HCT116 (cell line): ENCODE results near the gene LPCAT2. TPM values are rescaled to one million over a fixed set of nuclear protein-coding genes. Genes with fewer than 3 reads are reported as not detected.

Experiments used
- ATAC-seq: fragments of 200-7000 bp; cut with Tn5 transposase; 2 replicates; pipeline ENCODE4 v1.9.1; 2020; ENCODE audit warnings: mild to moderate bottlenecking, moderate library complexity
- BruUV-seq: library from RNA; stranded (reverse); fragments of 400-500 nt; replicated peaks from 2 replicates; lab custom pipeline; 2021; lab: Mats Ljungman, UMichigan
- CTCF ChIA-PET: fragments of 300-600 bp; sonication (Branson Sonifier 250); formaldehyde crosslinking; loops from one replicate; lab custom pipeline; 2021; ENCODE audit warnings: antibody characterized with exemption; lab: Charles Lee
- POLR2A ChIA-PET: fragments of 300-600, 350-600 bp; sonication (Branson Sonifier 250); formaldehyde crosslinking; loops from one replicate; lab custom pipeline; 2021; ENCODE audit warnings: antibody characterized with exemption; lab: Charles Lee
- RAD21 ChIA-PET, 2 experiments: fragments of 300-600 bp; sonication (Branson Sonifier 250); formaldehyde crosslinking; loops; one replicate each; lab custom pipeline; 2023; ENCODE audit warnings: low total read pairs in 2 of 2; ENCODE audit not compliant: uncharacterized antibody in 2 of 2, unreplicated experiment in 2 of 2, low non-redundant PET in 1 of 2; lab: Charles Lee
- DNase-seq: peaks from one replicate; pipeline ENCODE4 v3.0.0-alpha.2; 2010; ENCODE audit warnings: low read depth, low spot score
- H2AFZ ChIP-seq: fragments of 200-600 bp; shearing (Covaris generic), sonication (generic); 2 replicates; pipeline ENCODE4 v1.6.1; 2017; ENCODE audit warnings: low read depth, mixed run types, mixed read lengths, antibody characterized with exemption, low read length; ENCODE audit not compliant: poor library complexity, severe bottlenecking
- H3K27ac ChIP-seq: 2 replicates; pipeline ENCODE4 v1.5.1; 2012; ENCODE audit warnings: low read depth, low read length
- H3K27me3 ChIP-seq: fragments of 200-600 bp; sonication (generic); 2 replicates; pipeline ENCODE4 v1.6.1; 2016; ENCODE audit warnings: mixed run types, low read length, mixed read lengths; ENCODE audit not compliant: insufficient read depth
- H3K36me3 ChIP-seq, 2 experiments: fragments of 200-500 bp in 1 of 2; fragments of 200-600 bp in 1 of 2; sonication (Bioruptor generic) in 1 of 2; sonication (generic) in 1 of 2; 2 replicates each; pipeline versions ENCODE4 v1.5.1 to v1.6.1; 2014 to 2016; ENCODE audit warnings: low read length in 2 of 2, inconsistent platforms in 1 of 2, mixed read lengths in 1 of 2, mixed run types in 1 of 2; ENCODE audit not compliant: insufficient read depth in 2 of 2, control insufficient read depth in 1 of 2
- H3K4me1 ChIP-seq, 2 experiments: fragments of 200-600 bp in 1 of 2; sonication (generic) in 1 of 2; 2 replicates each; pipeline versions ENCODE4 v1.5.1 to v1.6.1; 2012 to 2017; ENCODE audit warnings: low read length in 2 of 2, inconsistent platforms in 1 of 2, mild to moderate bottlenecking in 1 of 2, mixed read lengths in 1 of 2, mixed run types in 1 of 2, moderate library complexity in 1 of 2; ENCODE audit not compliant: insufficient read depth in 2 of 2, control insufficient read depth in 1 of 2
- H3K4me2 ChIP-seq: fragments of 200-600 bp; sonication (generic); 2 replicates; pipeline ENCODE4 v1.6.1; 2017; ENCODE audit warnings: mixed run types, low read length, mixed read lengths
- H3K4me3 ChIP-seq, 2 experiments: fragments of 200-600 bp in 1 of 2; sonication (generic) in 1 of 2; replicated peaks in 1 of 2; 2 replicates each; pipeline ENCODE4 v1.5.1; 2011 to 2016; ENCODE audit warnings: low read length in 2 of 2, control low read depth in 1 of 2, low read depth in 1 of 2, mild to moderate bottlenecking in 1 of 2, mixed read lengths in 1 of 2, mixed run types in 1 of 2
- H3K79me2 ChIP-seq: fragments of 200-600 bp; sonication (generic); 2 replicates; pipeline ENCODE4 v1.6.1; 2017; ENCODE audit warnings: mild to moderate bottlenecking, mixed run types, low read length, moderate library complexity, mixed read lengths; ENCODE audit not compliant: insufficient read depth
- H3K9ac ChIP-seq: fragments of 200-600 bp; sonication (generic); 2 replicates; pipeline ENCODE4 v1.6.1; 2016; ENCODE audit warnings: low read length, mixed read lengths
- H3K9me2 ChIP-seq: fragments of 200-600 bp; sonication (generic), shearing (Covaris generic); 2 replicates; pipeline ENCODE4 v1.6.1; 2017; ENCODE audit warnings: mixed run types, mild to moderate bottlenecking, moderate library complexity; ENCODE audit not compliant: insufficient read depth
- H3K9me3 ChIP-seq, 2 experiments: fragments of 200-500 bp in 1 of 2; fragments of 200-600 bp in 1 of 2; sonication (Bioruptor generic) in 1 of 2; sonication (generic) in 1 of 2; 2 replicates each; pipeline ENCODE4 v1.6.1; 2014 to 2017; ENCODE audit warnings: low read length in 2 of 2, mixed read lengths in 2 of 2, inconsistent platforms in 1 of 2, low read depth in 1 of 2, mild to moderate bottlenecking in 1 of 2, mixed run types in 1 of 2, moderate library complexity in 1 of 2; ENCODE audit not compliant: control insufficient read depth in 1 of 2, insufficient read depth in 1 of 2
- H4K20me1 ChIP-seq: fragments of 200-600 bp; sonication (generic), shearing (Covaris generic); 2 replicates; pipeline ENCODE4 v1.6.1; 2017; ENCODE audit warnings: mixed run types, mild to moderate bottlenecking, moderate library complexity; ENCODE audit not compliant: insufficient read depth
- ATF3 ChIP-seq: IDR thresholded peaks from 2 replicates; pipeline ENCODE4 v1.6.1; 2012
- CEBPB ChIP-seq: IDR thresholded peaks from 2 replicates; pipeline ENCODE4 v1.6.1; 2012; ENCODE audit warnings: low read depth
- EZH2 ChIP-seq: fragments of 200-600 bp; sonication (generic); IDR thresholded peaks from 2 replicates; pipeline ENCODE4 v1.6.1; 2017; ENCODE audit warnings: antibody characterized with exemption, mixed run types
- EZH2phosphoT487 ChIP-seq: fragments of 200-600 bp; IDR thresholded peaks from 2 replicates; pipeline ENCODE4 v1.6.1; 2018; ENCODE audit warnings: antibody characterized with exemption, borderline replicate concordance
- POLR2A ChIP-seq: IDR thresholded peaks from 2 replicates; pipeline ENCODE4 v1.7.0; 2011; ENCODE audit warnings: borderline replicate concordance; ENCODE audit not compliant: insufficient read depth, insufficient read length; ENCODE audit errors: extremely low read depth
- RAD21 ChIP-seq: IDR thresholded peaks from 2 replicates; pipeline ENCODE4 v1.6.1; 2012; ENCODE audit warnings: low read depth, mild to moderate bottlenecking
- SP1 ChIP-seq: IDR thresholded peaks from 2 replicates; pipeline ENCODE4 v1.6.1; 2012; ENCODE audit warnings: low read depth
- SRF ChIP-seq: IDR thresholded peaks from 2 replicates; pipeline ENCODE4 v1.6.1; 2012; ENCODE audit warnings: low read depth
- TCF7L2 ChIP-seq: IDR thresholded peaks from 2 replicates; pipeline ENCODE4 v1.7.0; 2011; ENCODE audit warnings: borderline replicate concordance, inconsistent platforms; ENCODE audit not compliant: insufficient read depth, insufficient read length; ENCODE audit errors: extremely low read depth
- YY1 ChIP-seq: IDR thresholded peaks from 2 replicates; pipeline ENCODE4 v1.6.1; 2011; ENCODE audit warnings: low read length, low read depth, moderate library complexity, mild to moderate bottlenecking; ENCODE audit not compliant: insufficient replicate concordance; ENCODE audit errors: extremely low read depth
- ZBTB33 ChIP-seq: IDR thresholded peaks from 2 replicates; pipeline ENCODE4 v1.6.1; 2011; ENCODE audit warnings: mild to moderate bottlenecking, low read length, moderate library complexity; ENCODE audit not compliant: insufficient replicate concordance; ENCODE audit errors: extremely low read depth
- ZFX ChIP-seq: fragments of 450-650 bp; IDR thresholded peaks from 2 replicates; pipeline ENCODE4 v1.6.1; 2017
- ZNF274 ChIP-seq: fragments of 200-500 bp; sonication (Bioruptor generic); IDR thresholded peaks from 2 replicates; pipeline ENCODE4 v1.6.1; 2014; ENCODE audit warnings: mild to moderate bottlenecking, low read depth, low read length, inconsistent platforms
- intact Hi-C: fragments of 100-400 bp; cut with micrococcal nuclease; formaldehyde crosslinking; loops from 2 replicates; pipeline ENCODE4 v1.10.0; 2022
- total RNA-seq: library from RNA; stranded (reverse); gene quantifications from one replicate; pipeline ENCODE4 v1.2.1, GENCODE V29; 2021; ENCODE audit not compliant: unreplicated experiment

The LPCAT2 gene
- total RNA-seq, 1 experiment from 2014 or later = 13.1 TPM

GRCh38 chr16:55478827-55479429, 29.9 kb upstream of the LPCAT2 start, which contains the start of gene MMP2:
MMP2 (plus strand) TSS chr16:55479198; CDS start chr16:55479480, 282 bp downstream.
- Histone ChIP-seq H3K27me3 (no peaks in the 10 kb centered on the region), H3K9ac (no peak within 1 kb of the TSS), H4K20me1 (no peaks in the 10 kb centered on the region), H3K9me3 (no peaks in the 10 kb centered on the region), H3K27ac (no peak within 1 kb of the TSS), H3K4me1 (no peaks in the 10 kb centered on the region), H3K4me2 (no peak within 1 kb of the TSS), H3K9me2 (no peaks in the 10 kb centered on the region), H2AFZ (no peak within 1 kb of the TSS), H3K79me2 (no peaks in the 10 kb centered on the region), H3K36me3 (no peaks in the 10 kb centered on the region), H3K4me3 (no peak within 1 kb of the TSS)
- no peak for TF ChIP-seq EZH2phosphoT487
- no peak for TF ChIP-seq SRF
- no peak for TF ChIP-seq ZNF274
- TF ChIP-seq EZH2 = no peak
- TF ChIP-seq SP1 = no peak
- no peak for TF ChIP-seq ZFX
- no peak for TF ChIP-seq ZBTB33
- TF ChIP-seq POLR2A = no peak
- TF ChIP-seq TCF7L2 = no peak
- no peak for TF ChIP-seq RAD21
- TF ChIP-seq CEBPB = no peak
- TF ChIP-seq ATF3 = no peak
- TF ChIP-seq YY1 = no peak
- DNase-seq = no peak
- POLR2A ChIA-PET = no interaction called here
- RAD21 ChIA-PET = no interaction called here
- no TSS peak for BruUV-seq
- no peak for ATAC-seq
- CTCF ChIA-PET = no interaction called here
- intact Hi-C loops = no loop called here
